ENCODE data around the gene NIF3L1. TPM values are rescaled to one million over a fixed set of nuclear protein-coding genes. Genes with fewer than 3 reads are reported as not detected.

NIF3L1 gene
- total and polyA plus RNA-seq, 2 of the 13 experiments (the other 11 are each of a cell fraction or from before 2014, with no cell fraction given) = 67.9 to 75.2 TPM

DNA sequence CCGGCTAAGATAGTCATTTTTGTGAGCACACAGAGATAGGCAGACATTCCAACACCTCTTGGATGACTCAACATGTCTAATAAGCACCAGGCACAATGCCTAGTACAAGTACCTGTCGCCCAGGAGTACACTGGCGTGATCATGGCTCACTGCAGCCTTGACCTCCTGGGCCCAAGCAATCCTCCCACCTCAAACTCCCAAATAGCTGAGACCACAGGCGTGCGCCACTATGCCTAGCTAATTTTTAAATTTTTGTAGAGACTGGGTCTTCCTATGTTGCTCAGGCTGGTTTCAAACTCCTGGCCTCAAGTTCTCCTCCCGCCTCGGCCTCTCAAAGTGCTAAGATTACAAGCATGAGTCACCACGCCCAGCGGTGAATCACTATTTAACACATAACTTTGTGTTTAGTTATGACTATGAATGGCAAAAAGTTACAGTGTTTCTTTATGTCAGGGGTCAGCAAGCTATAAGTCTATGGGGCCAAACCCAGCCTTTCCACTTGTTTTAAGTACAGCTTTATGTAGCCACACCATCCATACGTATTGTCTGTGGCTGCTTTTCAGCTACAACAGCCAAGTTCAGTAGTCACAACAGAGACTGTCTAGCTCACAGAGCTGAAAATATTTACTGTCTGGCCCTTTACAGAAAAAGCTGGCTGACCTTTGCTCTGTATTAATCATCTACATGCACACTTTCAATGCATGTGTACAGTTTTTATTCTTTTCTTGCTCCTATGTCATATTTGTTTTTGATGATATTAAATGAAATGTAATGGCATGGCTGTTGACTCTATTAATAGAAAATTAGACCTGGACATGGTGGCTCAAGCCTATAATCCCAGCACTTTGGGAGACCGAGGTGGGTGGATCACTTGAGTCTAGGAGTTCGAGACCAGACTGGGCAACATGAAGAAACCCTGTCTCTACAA, 55.6 kb downstream of the NIF3L1 start (continued):
- TF ChIP-seq NFYC (CRISPR knock-in tag; IDR thresholded peaks at IDR 0.05) (no peak), ZBTB14 (CRISPR knock-in tag; IDR thresholded peaks at IDR 0.05) (no peak), ZNF547 (CRISPR knock-in tag; IDR thresholded peaks at IDR 0.05) (0 out of 2 replicates have a peak, but pooled peaks have one; percentile 53), ZNF703 (CRISPR knock-in tag; IDR thresholded peaks at IDR 0.05; ENCODE audit: borderline replicate concordance) (no peak), ZNF775 (CRISPR knock-in tag; IDR thresholded peaks at IDR 0.05; ENCODE audit: borderline replicate concordance) (no peak), ZKSCAN5 (CRISPR knock-in tag; IDR thresholded peaks at IDR 0.05) (no peak), FOXA3 (CRISPR knock-in tag; IDR thresholded peaks at IDR 0.05) (peak; percentile 62), GATAD2A (CRISPR knock-in tag; IDR thresholded peaks at IDR 0.05) (peak; percentile 45), HNF4A (CRISPR knock-in tag; IDR thresholded peaks at IDR 0.05) (peak; percentile 61), PCBP1 (IDR thresholded peaks at IDR 0.05; ENCODE audit: borderline replicate concordance, low read depth, low read length) (no peak), PLRG1 (conservative IDR thresholded peaks at IDR 0.05) (no peak), U2AF2 (IDR thresholded peaks at IDR 0.05; ENCODE audit: low read depth, low read length) (no peak), KLF13 (CRISPR knock-in tag; IDR thresholded peaks at IDR 0.05) (no peak), YEATS2 (CRISPR knock-in tag; IDR thresholded peaks at IDR 0.05; ENCODE audit: borderline replicate concordance) (no peak), ZNF503 (CRISPR knock-in tag; IDR thresholded peaks at IDR 0.05) (0 out of 2 replicates have a peak, but pooled peaks have one; percentile 36), PITX1 (CRISPR knock-in tag; IDR thresholded peaks at IDR 0.05) (no peak), ZNF569 (CRISPR knock-in tag; IDR thresholded peaks at IDR 0.05; ENCODE audit: borderline replicate concordance) (no peak)
- TF ChIP-seq, protein P1, sequence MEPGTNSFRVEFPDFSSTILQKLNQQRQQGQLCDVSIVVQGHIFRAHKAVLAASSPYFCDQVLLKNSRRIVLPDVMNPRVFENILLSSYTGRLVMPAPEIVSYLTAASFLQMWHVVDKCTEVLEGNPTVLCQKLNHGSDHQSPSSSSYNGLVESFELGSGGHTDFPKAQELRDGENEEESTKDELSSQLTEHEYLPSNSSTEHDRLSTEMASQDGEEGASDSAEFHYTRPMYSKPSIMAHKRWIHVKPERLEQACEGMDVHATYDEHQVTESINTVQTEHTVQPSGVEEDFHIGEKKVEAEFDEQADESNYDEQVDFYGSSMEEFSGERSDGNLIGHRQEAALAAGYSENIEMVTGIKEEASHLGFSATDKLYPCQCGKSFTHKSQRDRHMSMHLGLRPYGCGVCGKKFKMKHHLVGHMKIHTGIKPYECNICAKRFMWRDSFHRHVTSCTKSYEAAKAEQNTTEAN (CRISPR knock-in tag; conservative IDR thresholded peaks at IDR 0.05) = no peak
- TF ChIP-seq, protein P2, sequence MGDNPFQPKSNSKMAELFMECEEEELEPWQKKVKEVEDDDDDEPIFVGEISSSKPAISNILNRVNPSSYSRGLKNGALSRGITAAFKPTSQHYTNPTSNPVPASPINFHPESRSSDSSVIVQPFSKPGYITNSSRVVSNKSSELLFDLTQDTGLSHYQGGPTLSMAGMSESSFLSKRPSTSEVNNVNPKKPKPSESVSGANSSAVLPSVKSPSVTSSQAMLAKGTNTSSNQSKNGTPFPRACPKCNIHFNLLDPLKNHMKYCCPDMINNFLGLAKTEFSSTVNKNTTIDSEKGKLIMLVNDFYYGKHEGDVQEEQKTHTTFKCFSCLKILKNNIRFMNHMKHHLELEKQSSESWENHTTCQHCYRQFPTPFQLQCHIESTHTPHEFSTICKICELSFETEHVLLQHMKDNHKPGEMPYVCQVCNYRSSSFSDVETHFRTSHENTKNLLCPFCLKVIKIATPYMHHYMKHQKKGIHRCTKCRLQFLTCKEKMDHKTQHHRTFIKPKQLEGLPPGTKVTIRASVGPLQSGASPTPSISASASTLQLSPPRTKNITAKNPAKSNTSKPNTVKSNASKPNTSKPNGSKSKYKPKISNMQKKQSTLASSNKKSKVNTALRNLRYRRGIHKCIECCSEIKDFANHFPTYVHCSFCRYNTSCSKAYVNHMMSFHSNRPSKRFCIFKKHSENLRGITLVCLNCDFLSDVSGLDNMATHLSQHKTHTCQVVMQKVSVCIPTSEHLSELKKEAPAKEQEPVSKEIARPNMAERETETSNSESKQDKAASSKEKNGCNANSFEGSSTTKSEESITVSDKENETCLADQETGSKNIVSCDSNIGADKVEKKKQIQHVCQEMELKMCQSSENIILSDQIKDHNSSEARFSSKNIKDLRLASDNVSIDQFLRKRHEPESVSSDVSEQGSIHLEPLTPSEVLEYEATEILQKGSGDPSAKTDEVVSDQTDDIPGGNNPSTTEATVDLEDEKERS (CRISPR knock-in tag; IDR thresholded peaks at IDR 0.05) = no peak
- TF ChIP-seq, protein P3, sequence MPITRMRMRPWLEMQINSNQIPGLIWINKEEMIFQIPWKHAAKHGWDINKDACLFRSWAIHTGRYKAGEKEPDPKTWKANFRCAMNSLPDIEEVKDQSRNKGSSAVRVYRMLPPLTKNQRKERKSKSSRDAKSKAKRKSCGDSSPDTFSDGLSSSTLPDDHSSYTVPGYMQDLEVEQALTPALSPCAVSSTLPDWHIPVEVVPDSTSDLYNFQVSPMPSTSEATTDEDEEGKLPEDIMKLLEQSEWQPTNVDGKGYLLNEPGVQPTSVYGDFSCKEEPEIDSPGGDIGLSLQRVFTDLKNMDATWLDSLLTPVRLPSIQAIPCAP (CRISPR knock-in tag; IDR thresholded peaks at IDR 0.05; ENCODE audit: low read depth) = no peak
- TF ChIP-seq, protein P4, sequence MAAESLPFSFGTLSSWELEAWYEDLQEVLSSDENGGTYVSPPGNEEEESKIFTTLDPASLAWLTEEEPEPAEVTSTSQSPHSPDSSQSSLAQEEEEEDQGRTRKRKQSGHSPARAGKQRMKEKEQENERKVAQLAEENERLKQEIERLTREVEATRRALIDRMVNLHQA (CRISPR knock-in tag; IDR thresholded peaks at IDR 0.05) = no peak
